Karpas-422 (cell line): ENCODE measurements around the gene DYDC2. TPM values are rescaled to one million over a fixed set of nuclear protein-coding genes. Genes with fewer than 3 reads are reported as not detected.

Source experiments
- DNase-seq: peaks from one replicate; pipeline ENCODE4 v3.0.0-alpha.2; 2015
- H2AFZ ChIP-seq: fragments of 200-600 bp; sonication (generic); 2 replicates; pipeline ENCODE4 v1.6.1; 2014; ENCODE audit warnings: antibody characterized with exemption, low read length, mixed read lengths
- H3K27ac ChIP-seq: fragments of 200-600 bp; sonication (generic); 2 replicates; pipeline ENCODE4 v1.5.1; 2014; ENCODE audit warnings: mild to moderate bottlenecking, low read length, moderate library complexity
- H3K27me3 ChIP-seq: fragments of 200-600 bp; sonication (generic); 2 replicates; pipeline ENCODE4 v1.6.1; 2014; ENCODE audit warnings: low read length, mixed read lengths
- H3K36me3 ChIP-seq: fragments of 200-600 bp; sonication (generic); 2 replicates; pipeline ENCODE4 v1.6.1; 2014; ENCODE audit warnings: low read length, mixed read lengths; ENCODE audit not compliant: insufficient read depth
- H3K4me1 ChIP-seq: fragments of 200-600 bp; sonication (generic); 2 replicates; pipeline ENCODE4 v1.6.1; 2014; ENCODE audit warnings: mild to moderate bottlenecking, low read length, mixed read lengths
- H3K4me2 ChIP-seq: fragments of 200-600 bp; sonication (generic); 2 replicates; pipeline ENCODE4 v1.6.1; 2014; ENCODE audit warnings: low read length, low read depth, mild to moderate bottlenecking; ENCODE audit not compliant: poor library complexity, severe bottlenecking
- H3K4me3 ChIP-seq: fragments of 200-600 bp; sonication (generic); 2 replicates; pipeline ENCODE4 v1.5.1; 2014; ENCODE audit warnings: mild to moderate bottlenecking, antibody characterized with exemption, low read length, mixed read lengths
- H3K79me2 ChIP-seq: fragments of 200-600 bp; sonication (generic); 2 replicates; pipeline ENCODE4 v1.6.1; 2014; ENCODE audit warnings: mild to moderate bottlenecking, low read length, mixed read lengths
- H3K9ac ChIP-seq: fragments of 200-600 bp; sonication (generic); 2 replicates; pipeline ENCODE4 v1.6.0; 2014; ENCODE audit warnings: low read length
- H3K9me2 ChIP-seq: fragments of 200-600 bp; sonication (generic), shearing (Covaris generic); replicated peaks from 2 replicates; pipeline ENCODE4 v1.6.0; 2014; ENCODE audit warnings: mild to moderate bottlenecking, low read length, moderate library complexity; ENCODE audit not compliant: insufficient read depth
- H3K9me3 ChIP-seq: fragments of 300-700, 200-600 bp; sonication (generic); 2 replicates; pipeline ENCODE4 v1.6.1; 2014; ENCODE audit warnings: low read length, mixed read lengths
- H4K20me1 ChIP-seq: fragments of 200-600 bp; sonication (generic); 2 replicates; pipeline ENCODE4 v1.6.1; 2014; ENCODE audit warnings: mild to moderate bottlenecking, antibody characterized with exemption, low read length, low read depth; ENCODE audit not compliant: insufficient read depth
- total RNA-seq: library from RNA; depleted of rRNA; stranded (reverse); fragments of >200 nt; shearing (Covaris generic); gene quantifications from 2 replicates; pipeline ENCODE4 v1.2.3, GENCODE V29; 2014; ENCODE audit warnings: low replicate concordance

DYDC2 gene
- total RNA-seq, 1 experiment from 2014 or later = 0.37 TPM

GRCh38 chr10:80373502-80373901, 16.9 kb downstream of the DYDC2 start:
- no peak for DNase-seq
- H3K9ac ChIP-seq = no peak overlapping the region
- no peaks in the 10 kb centered on the region for H4K20me1 ChIP-seq
- H3K9me3 ChIP-seq = 0 out of 2 replicates have a peak, but pooled peaks cover 3% of the 10 kb centered on the region
- H3K36me3 ChIP-seq = no peaks in the 10 kb centered on the region
- no peak overlapping the region for H3K27ac ChIP-seq
- no peaks in the 10 kb centered on the region for H3K9me2 ChIP-seq
- no peak overlapping the region for H2AFZ ChIP-seq
- no peaks in the 10 kb centered on the region for H3K4me1 ChIP-seq
- no peak overlapping the region for H3K4me3 ChIP-seq
- H3K4me2 ChIP-seq = no peak overlapping the region
- H3K27me3 ChIP-seq = no peaks in the 10 kb centered on the region
- H3K79me2 ChIP-seq = no peaks in the 10 kb centered on the region

GRCh38 chr10:80379701-80380100, 23.1 kb downstream of the DYDC2 start:
- H3K27ac ChIP-seq = no peak overlapping the region
- H3K9ac ChIP-seq = no peak overlapping the region
- H3K79me2 ChIP-seq = no peaks in the 10 kb centered on the region
- H3K27me3 ChIP-seq = no peaks in the 10 kb centered on the region
- no peaks in the 10 kb centered on the region for H3K36me3 ChIP-seq
- no peaks in the 10 kb centered on the region for H3K4me1 ChIP-seq
- H3K9me3 ChIP-seq = no peaks in the 10 kb centered on the region
- H3K9me2 ChIP-seq = no peaks in the 10 kb centered on the region
- no peak for DNase-seq
- no peak overlapping the region for H2AFZ ChIP-seq
- H3K4me2 ChIP-seq = no peak overlapping the region
- no peak overlapping the region for H3K4me3 ChIP-seq
- no peaks in the 10 kb centered on the region for H4K20me1 ChIP-seq

DNA sequence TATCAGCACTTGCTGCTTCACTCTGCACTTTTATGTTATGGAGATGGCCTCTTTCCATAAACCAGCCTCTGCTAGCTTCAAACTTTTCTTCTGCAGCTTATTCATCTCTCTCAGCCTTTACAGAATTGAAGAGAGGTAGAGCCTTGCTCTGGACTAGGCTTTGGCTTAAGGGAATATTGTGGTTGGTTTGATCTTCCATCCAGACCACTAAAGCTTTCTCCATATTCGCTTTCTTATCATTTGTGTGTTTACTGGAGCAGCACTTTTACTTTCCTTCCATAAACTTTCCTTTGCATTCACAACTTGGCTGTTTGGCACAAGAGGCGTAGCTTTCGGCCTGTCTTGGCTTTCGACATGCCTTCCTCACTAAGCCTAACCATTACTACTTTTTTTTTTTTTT, 23.6 kb downstream of the DYDC2 start:
- Histone ChIP-seq H3K4me2 (no peak overlapping the region), H3K9me3 (no peaks in the 10 kb centered on the region), H3K9me2 (no peaks in the 10 kb centered on the region), H3K36me3 (no peaks in the 10 kb centered on the region), H2AFZ (no peak overlapping the region), H3K9ac (no peak overlapping the region), H4K20me1 (no peaks in the 10 kb centered on the region), H3K27ac (no peak overlapping the region), H3K4me1 (no peaks in the 10 kb centered on the region), H3K4me3 (no peak overlapping the region), H3K27me3 (no peaks in the 10 kb centered on the region), H3K79me2 (no peaks in the 10 kb centered on the region)
- no peak for DNase-seq

GRCh38 chr10:80382989-80383388, 26.4 kb downstream of the DYDC2 start:
- H3K4me1 ChIP-seq = no peaks in the 10 kb centered on the region
- H2AFZ ChIP-seq = no peak overlapping the region
- peak; percentile 71 for DNase-seq
- no peak overlapping the region for H3K27ac ChIP-seq
- H3K27me3 ChIP-seq = no peaks in the 10 kb centered on the region
- H3K36me3 ChIP-seq = no peaks in the 10 kb centered on the region
- no peaks in the 10 kb centered on the region for H4K20me1 ChIP-seq
- no peaks in the 10 kb centered on the region for H3K79me2 ChIP-seq
- no peak overlapping the region for H3K4me3 ChIP-seq
- no peaks in the 10 kb centered on the region for H3K9me2 ChIP-seq
- no peak overlapping the region for H3K4me2 ChIP-seq
- H3K9ac ChIP-seq = no peak overlapping the region
- H3K9me3 ChIP-seq = no peaks in the 10 kb centered on the region

DNA sequence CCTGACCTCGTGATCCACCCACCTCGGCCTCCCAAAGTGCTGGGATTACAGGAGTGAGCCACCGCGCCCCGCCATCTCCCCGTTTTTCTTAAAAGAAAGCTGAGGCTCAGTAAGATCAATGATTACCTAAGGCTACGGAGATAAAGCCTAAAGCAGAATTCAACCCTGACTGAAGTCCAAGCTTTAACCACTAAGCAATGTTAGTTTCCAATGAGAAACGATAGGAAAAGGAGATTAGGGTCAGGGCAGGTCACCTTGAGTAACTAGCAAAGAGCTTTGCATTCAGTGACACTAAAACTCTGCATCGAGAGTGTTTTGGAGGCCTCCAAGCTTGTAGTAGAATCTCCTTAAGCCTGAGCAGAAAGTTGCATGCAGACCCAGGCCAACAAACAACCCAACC, 34.2 kb downstream of the DYDC2 start:
- H3K4me2 ChIP-seq = no peak overlapping the region

GRCh38 chr10:80392250-80392649, 35.7 kb downstream of the DYDC2 start:
- Histone ChIP-seq H3K9me3 (no peaks in the 10 kb centered on the region), H3K79me2 (no peaks in the 10 kb centered on the region), H3K4me3 (no peak overlapping the region), H3K27me3 (no peaks in the 10 kb centered on the region), H3K9ac (no peak overlapping the region), H2AFZ (no peak overlapping the region), H4K20me1 (no peaks in the 10 kb centered on the region), H3K27ac (no peak overlapping the region), H3K36me3 (no peaks in the 10 kb centered on the region), H3K4me2 (no peak overlapping the region), H3K4me1 (no peaks in the 10 kb centered on the region), H3K9me2 (no peaks in the 10 kb centered on the region)
- DNase-seq = no peak

More for the DNA sequence above, 34.2 kb downstream of the DYDC2 start:
- Histone ChIP-seq H3K9me2 (no peaks in the 10 kb centered on the region), H3K4me1 (no peaks in the 10 kb centered on the region), H3K4me3 (no peak overlapping the region), H4K20me1 (no peaks in the 10 kb centered on the region), H3K36me3 (no peaks in the 10 kb centered on the region), H3K79me2 (no peaks in the 10 kb centered on the region), H3K9me3 (no peaks in the 10 kb centered on the region), H3K27ac (no peak overlapping the region), H3K27me3 (no peaks in the 10 kb centered on the region), H3K9ac (no peak overlapping the region), H2AFZ (no peak overlapping the region)
- DNase-seq = no peak

GRCh38 chr10:80394358-80394916, 37.9 kb downstream of the DYDC2 start:
- no peak overlapping the region for H3K9ac ChIP-seq
- no peaks in the 10 kb centered on the region for H3K36me3 ChIP-seq
- H3K9me2 ChIP-seq = no peaks in the 10 kb centered on the region
- H3K4me1 ChIP-seq = no peaks in the 10 kb centered on the region
- no peak overlapping the region for H3K27ac ChIP-seq
- no peak overlapping the region for H3K4me2 ChIP-seq
- no peak for DNase-seq
- no peaks in the 10 kb centered on the region for H4K20me1 ChIP-seq
- no peak overlapping the region for H2AFZ ChIP-seq
- no peak overlapping the region for H3K4me3 ChIP-seq
- no peaks in the 10 kb centered on the region for H3K27me3 ChIP-seq
- H3K79me2 ChIP-seq = no peaks in the 10 kb centered on the region
- no peaks in the 10 kb centered on the region for H3K9me3 ChIP-seq

GRCh38 chr10:80397014-80397413, 40.4 kb downstream of the DYDC2 start:
- no peaks in the 10 kb centered on the region for H3K79me2 ChIP-seq
- no peaks in the 10 kb centered on the region for H4K20me1 ChIP-seq
- H3K36me3 ChIP-seq = no peaks in the 10 kb centered on the region
- H3K4me2 ChIP-seq = no peak overlapping the region
- no peaks in the 10 kb centered on the region for H3K4me1 ChIP-seq
- DNase-seq = no peak
- no peak overlapping the region for H3K27ac ChIP-seq
- no peaks in the 10 kb centered on the region for H3K9me2 ChIP-seq
- H3K9me3 ChIP-seq = no peaks in the 10 kb centered on the region
- H3K27me3 ChIP-seq = no peaks in the 10 kb centered on the region
- H3K4me3 ChIP-seq = no peak overlapping the region
- no peak overlapping the region for H2AFZ ChIP-seq
- no peak overlapping the region for H3K9ac ChIP-seq
